A673 (cell line): ENCODE data around the gene PIK3R1.

Experiments
- EZH2 ChIP-seq: fragments of 200-600 bp; sonication (generic); IDR thresholded peaks from 2 replicates; pipeline ENCODE4 v1.6.1; 2017; ENCODE audit warnings: borderline replicate concordance, low read depth, mild to moderate bottlenecking, mixed read lengths, antibody characterized with exemption, low read length; ENCODE audit not compliant: poor library complexity, severe bottlenecking
- TF ChIP-seq, protein P1 (sequence below): fragments of 300-800, 200-600 bp; sonication (generic); conservative IDR thresholded peaks from 2 replicates; pipeline ENCODE4 v1.5.1; 2017; ENCODE audit warnings: low read depth, mild to moderate bottlenecking, antibody characterized with exemption, low read length, moderate library complexity, mixed read lengths

- TF ChIP-seq, protein P1, sequence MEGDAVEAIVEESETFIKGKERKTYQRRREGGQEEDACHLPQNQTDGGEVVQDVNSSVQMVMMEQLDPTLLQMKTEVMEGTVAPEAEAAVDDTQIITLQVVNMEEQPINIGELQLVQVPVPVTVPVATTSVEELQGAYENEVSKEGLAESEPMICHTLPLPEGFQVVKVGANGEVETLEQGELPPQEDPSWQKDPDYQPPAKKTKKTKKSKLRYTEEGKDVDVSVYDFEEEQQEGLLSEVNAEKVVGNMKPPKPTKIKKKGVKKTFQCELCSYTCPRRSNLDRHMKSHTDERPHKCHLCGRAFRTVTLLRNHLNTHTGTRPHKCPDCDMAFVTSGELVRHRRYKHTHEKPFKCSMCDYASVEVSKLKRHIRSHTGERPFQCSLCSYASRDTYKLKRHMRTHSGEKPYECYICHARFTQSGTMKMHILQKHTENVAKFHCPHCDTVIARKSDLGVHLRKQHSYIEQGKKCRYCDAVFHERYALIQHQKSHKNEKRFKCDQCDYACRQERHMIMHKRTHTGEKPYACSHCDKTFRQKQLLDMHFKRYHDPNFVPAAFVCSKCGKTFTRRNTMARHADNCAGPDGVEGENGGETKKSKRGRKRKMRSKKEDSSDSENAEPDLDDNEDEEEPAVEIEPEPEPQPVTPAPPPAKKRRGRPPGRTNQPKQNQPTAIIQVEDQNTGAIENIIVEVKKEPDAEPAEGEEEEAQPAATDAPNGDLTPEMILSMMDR = no peak
- TF ChIP-seq EZH2 = no peak
Observed at GRCh38 chr5:68177676-68178075, 37.9 kb upstream of the PIK3R1 start.
